Testis (tissue), 3 donors: Measurements from ENCODE around the gene TTC33. TPM values are rescaled to one million over a fixed set of nuclear protein-coding genes. Genes with fewer than 3 reads are reported as not detected.

Experiments used
- DNase-seq: peaks from one replicate; pipeline ENCODE4 v3.0.0-alpha.2; 2019
- H3K27ac ChIP-seq, 2 donors: fragments of 200-600 bp; sonication (generic); one replicate each; pipeline ENCODE4 v1.5.1; 2019
- H3K27me3 ChIP-seq: fragments of 200-600 bp; sonication (generic); one replicate; pipeline ENCODE4 v1.5.1; 2019
- H3K36me3 ChIP-seq: fragments of 200-600 bp; sonication (generic); one replicate; pipeline ENCODE4 v1.5.1; 2017; ENCODE audit warnings: low read depth; ENCODE audit errors: missing control alignments
- H3K4me1 ChIP-seq: fragments of 200-600 bp; sonication (generic); one replicate; pipeline ENCODE4 v1.5.1; 2019
- H3K4me3 ChIP-seq, 2 donors: fragments of 200-600 bp; sonication (generic); one replicate each; pipeline ENCODE4 v1.5.1; 2017 to 2019
- H3K9me3 ChIP-seq: fragments of 200-600 bp; sonication (generic); one replicate; pipeline ENCODE4 v1.5.1; 2017
- CTCF ChIP-seq, 3 experiments: fragments of 450-650 bp in 2 of 3; fragments of 200-600 bp in 1 of 3; sonication (generic) in 1 of 3; IDR thresholded peaks; one replicate each; pipeline ENCODE4 v1.5.1; 2016 to 2019; ENCODE audit warnings: antibody characterized with exemption in 3 of 3, mild to moderate bottlenecking in 2 of 3, moderate library complexity in 1 of 3
- POLR2A ChIP-seq: fragments of 450-650 bp; IDR thresholded peaks from one replicate; pipeline ENCODE4 v1.6.1; 2017; ENCODE audit warnings: antibody characterized with exemption, mild to moderate bottlenecking, moderate library complexity
- WGBS, 2 donors: methylation state at CpG; one replicate each; pipeline ENCODE4 v1.1.5; 2018; 5-methylcytosine and 5-hydroxymethylcytosine counted together
- intact Hi-C: fragments of 100-400 bp; cut with DNase I; formaldehyde crosslinking; loops from one replicate; pipeline ENCODE4 v1.15.1; 2023; ENCODE audit warnings: low total_unique reads
- polyA plus RNA-seq: library from polyadenylated mRNA; stranded (reverse); fragments of 350-450 nt; fragmentation: Illumina TruSeq; extraction: RNeasy Lipid Tissue Mini Kit (QIAGEN cat#74804); gene quantifications from one replicate; pipeline ENCODE4 v1.2.3, GENCODE V29; 2014; ENCODE audit warnings: low read depth, low replicate concordance; ENCODE audit not compliant: insufficient read depth
- total RNA-seq, 2 donors: library from RNA; depleted of rRNA; stranded (reverse); fragments of >200 nt; gene quantifications; one replicate each; pipeline ENCODE4 v1.2.3, GENCODE V29; 2016

TTC33 gene
- total and polyA plus RNA-seq, 3 donors from 2014 or later = 14.7 to 16.5 (median 15.2) TPM

- 24 to 36% methylated on average over 1 of the region's 1 CpG for WGBS, 2 donors
Observed at GRCh38 chr5:40736103-40736875, 19.5 kb downstream of the TTC33 start.

GRCh38 chr5:40735609-40736008, 20.2 kb downstream of the TTC33 start:
- no peaks in the 10 kb centered on the region for H3K27me3 ChIP-seq
- intact Hi-C loops = no loop called here
- no peak for DNase-seq
- no peaks in the 10 kb centered on the region for H3K9me3 ChIP-seq
- H3K4me3 ChIP-seq = no peak overlapping the region
- no peak for TF ChIP-seq POLR2A
- no peak for TF ChIP-seq CTCF (IDR thresholded peaks at IDR 0.05)
- H3K36me3 ChIP-seq = no peaks in the 10 kb centered on the region
- no peak overlapping the region for H3K27ac ChIP-seq
- H3K4me1 ChIP-seq = no peaks in the 10 kb centered on the region

More at GRCh38 chr5:40736103-40736875, 19.5 kb downstream of the TTC33 start:
- Histone ChIP-seq H3K27me3 (no peaks in the 10 kb centered on the region), H3K9me3 (no peaks in the 10 kb centered on the region), H3K27ac (no peak overlapping the region), H3K4me1 (no peaks in the 10 kb centered on the region), H3K4me3 (no peak overlapping the region), H3K36me3 (no peaks in the 10 kb centered on the region)
- no peak for DNase-seq
- TF ChIP-seq CTCF (IDR thresholded peaks at IDR 0.05) (peak; percentile 48 to 62 (median 51)), POLR2A (no peak)
- intact Hi-C loops = no loop called here

- no peaks in the 10 kb centered on the region for H3K36me3 ChIP-seq
- H3K4me3 ChIP-seq = no peak overlapping the region
- H3K4me1 ChIP-seq = no peaks in the 10 kb centered on the region
- no peak for TF ChIP-seq CTCF (IDR thresholded peaks at IDR 0.05)
- no peak for TF ChIP-seq POLR2A
- H3K9me3 ChIP-seq = no peaks in the 10 kb centered on the region
- WGBS, 2 donors = 90 to 92% methylated on average over 2 of the region's 2 CpGs
- H3K27me3 ChIP-seq = no peaks in the 10 kb centered on the region
- no peak overlapping the region for H3K27ac ChIP-seq
- DNase-seq = no peak
- intact Hi-C loops = no loop called here
Observed at GRCh38 chr5:40734986-40735385, 20.8 kb downstream of the TTC33 start.

- Histone ChIP-seq H3K27me3 (no peaks in the 10 kb centered on the region), H3K27ac (no peak overlapping the region), H3K9me3 (no peaks in the 10 kb centered on the region), H3K36me3 (no peaks in the 10 kb centered on the region), H3K4me3 (no peak overlapping the region), H3K4me1 (no peaks in the 10 kb centered on the region)
- TF ChIP-seq CTCF (IDR thresholded peaks at IDR 0.05) (no peak), POLR2A (no peak)
- intact Hi-C loops = no loop called here
- WGBS, 2 donors = 35 to 38% methylated on average over 3 of the region's 3 CpGs
- DNase-seq = no peak
Observed at GRCh38 chr5:40733879-40734563, 21.7 kb downstream of the TTC33 start.
